Stomach (tissue), 9 donors: ENCODE measurements around the gene EDC3. TPM values are rescaled to one million over a fixed set of nuclear protein-coding genes. Genes with fewer than 3 reads are reported as not detected.

Source experiments
- DNase-seq, 2 donors: peaks; one replicate each; pipeline versions ENCODE4 v3.0.0 to v3.0.0-alpha.2; 2013 to 2019
- H3K27ac ChIP-seq, 5 donors: fragments of 200-600 bp in 4 of 5; sonication (generic) in 4 of 5; one replicate each; pipeline ENCODE4 v1.5.1; 2013 to 2019; ENCODE audit warnings: mild to moderate bottlenecking in 1 of 5, moderate library complexity in 1 of 5
- H3K27me3 ChIP-seq, 3 donors: fragments of 200-600 bp; sonication (generic); one replicate each; pipeline ENCODE4 v1.5.1; 2017 to 2019; ENCODE audit warnings: mixed run types in 1 of 3
- H3K36me3 ChIP-seq, 4 donors: fragments of 200-600 bp; sonication (generic); 1 replicate in 3 of 4; 2 replicates in 1 of 4; pipeline ENCODE4 v1.5.1; 2016 to 2019
- H3K4me1 ChIP-seq, 4 donors: fragments of 200-600 bp; sonication (generic); one replicate each; pipeline ENCODE4 v1.5.1; 2016 to 2019
- H3K4me3 ChIP-seq, 4 donors: fragments of 200-600 bp; sonication (generic) in 3 of 4; one replicate each; pipeline ENCODE4 v1.5.1; 2016 to 2019; ENCODE audit warnings: mild to moderate bottlenecking in 1 of 4
- H3K9me3 ChIP-seq, 4 donors: fragments of 200-600 bp; sonication (generic); one replicate each; pipeline ENCODE4 v1.5.1; 2016 to 2019
- CTCF ChIP-seq, 7 experiments: fragments of 450-650 bp in 4 of 7; fragments of 200-600 bp in 3 of 7; sonication (generic) in 3 of 7; IDR thresholded peaks; one replicate each; pipeline ENCODE4 v1.5.1; 2016 to 2019; ENCODE audit warnings: antibody characterized with exemption in 7 of 7, control low read depth in 2 of 7, mild to moderate bottlenecking in 1 of 7
- EP300 ChIP-seq: sonication (generic); formaldehyde crosslinking; IDR thresholded peaks from one replicate; pipeline ENCODE4 v1.6.1; 2017; ENCODE audit warnings: antibody characterized with exemption
- POLR2A ChIP-seq, 4 donors: fragments of 450-650 bp; IDR thresholded peaks; one replicate each; pipeline ENCODE4 v1.6.1; 2016; ENCODE audit warnings: antibody characterized with exemption in 4 of 4, control low read depth in 2 of 4, mild to moderate bottlenecking in 1 of 4, moderate library complexity in 1 of 4
- POLR2AphosphoS5 ChIP-seq, 3 donors: sonication (generic); formaldehyde crosslinking; IDR thresholded peaks; one replicate each; pipeline ENCODE4 v1.6.1; 2016; ENCODE audit warnings: antibody characterized with exemption in 3 of 3
- WGBS, 5 donors: extraction: QIAGEN DNeasy Blood & Tissue Kit in 3 of 5; methylation state at CpG; one replicate each; pipeline versions ENCODE4 v1.1.5 to v1.1.7; 2013 to 2018; 5-methylcytosine and 5-hydroxymethylcytosine counted together
- intact Hi-C: fragments of 100-400 bp; cut with DNase I; formaldehyde crosslinking; loops from one replicate; pipeline ENCODE4 v1.15.1; 2023; ENCODE audit warnings: low total_unique reads
- polyA plus RNA-seq, 3 donors: library from polyadenylated mRNA; stranded (reverse); fragments of 200-250 nt; gene quantifications; one replicate each; pipeline ENCODE4 v1.2.3, GENCODE V29; 2013
- total RNA-seq, 5 donors: library from RNA; depleted of rRNA; stranded (reverse); fragments of >200 nt; gene quantifications; one replicate each; pipeline versions ENCODE4 v1.1.0 to v1.2.3, GENCODE V29; 2014 to 2016
- donor health status: healthy with polysubstance abuse.
- donor health status: Bipolar disorder and iron deficiency.
- donor health status: healthy.

Gene EDC3
- total and polyA plus RNA-seq, 8 donors = 8.8 to 42.6 (median 14.6) TPM

GRCh38 chr15:74611834-74612233 is 84.0 kb downstream of the EDC3 start:
- intact Hi-C loops = no loop called here

GRCh38 chr15:74611341-74611740 is 84.5 kb downstream of the EDC3 start:
- H3K27me3 ChIP-seq = no peaks in the 10 kb centered on the region
- intact Hi-C loops = no loop called here

More at GRCh38 chr15:74611834-74612233, 84.0 kb downstream of the EDC3 start:
- Histone ChIP-seq H3K9me3 (no peaks in the 10 kb centered on the region), H3K27me3 (no peaks in the 10 kb centered on the region), H3K27ac (no peak overlapping the region), H3K36me3 (no peaks in the 10 kb centered on the region), H3K4me3 (no peak overlapping the region), H3K4me1 (peaks cover 3 to 20% (median 16%) of the 10 kb centered on the region in 4 donors)
- WGBS, 5 donors = 78 to 96% (median 81%) methylated on average over 6 of the region's 6 CpGs
- TF ChIP-seq EP300 (no peak), POLR2A (IDR thresholded peaks at IDR 0.05) (no peak), POLR2AphosphoS5 (IDR thresholded peaks at IDR 0.05) (no peak), CTCF (IDR thresholded peaks at IDR 0.05) (no peak)
- no peak for DNase-seq

GRCh38 chr15:74610302-74610951 is 85.4 kb downstream of the EDC3 start:
- Histone ChIP-seq H3K36me3 (no peaks in the 10 kb centered on the region), H3K4me3 (no peak overlapping the region), H3K27me3 (no peaks in the 10 kb centered on the region), H3K27ac (no peak overlapping the region), H3K9me3 (no peaks in the 10 kb centered on the region), H3K4me1 (peaks cover 0 to 14% (median 9%) of the 10 kb centered on the region in 4 donors)
- intact Hi-C loops = no loop called here
- TF ChIP-seq POLR2A (IDR thresholded peaks at IDR 0.05) (no peak), CTCF (IDR thresholded peaks at IDR 0.05) (no peak), POLR2AphosphoS5 (IDR thresholded peaks at IDR 0.05) (no peak)
- WGBS, 5 donors = 52 to 62% (median 57%) methylated on average over 4 to 7 of the region's 7 CpGs
- peak in 1 of 2 donors; percentile 61 for DNase-seq

More at GRCh38 chr15:74611341-74611740, 84.5 kb downstream of the EDC3 start:
- no peak overlapping the region for H3K4me3 ChIP-seq
- 74 to 89% (median 88%) methylated on average over 11 of the region's 11 CpGs for WGBS, 5 donors
- no peak for TF ChIP-seq POLR2A (IDR thresholded peaks at IDR 0.05)
- no peak for TF ChIP-seq CTCF (IDR thresholded peaks at IDR 0.05)
- TF ChIP-seq EP300 = no peak
- TF ChIP-seq POLR2AphosphoS5 (IDR thresholded peaks at IDR 0.05) = no peak
- no peaks in the 10 kb centered on the region for H3K36me3 ChIP-seq
- H3K4me1 ChIP-seq = peaks cover 0 to 15% (median 11%) of the 10 kb centered on the region in 4 donors
- no peak overlapping the region for H3K27ac ChIP-seq
- H3K9me3 ChIP-seq = no peaks in the 10 kb centered on the region
- DNase-seq = no peak

GRCh38 chr15:74609938-74610301 is 85.9 kb downstream of the EDC3 start:
- no peaks in the 10 kb centered on the region for H3K36me3 ChIP-seq
- no peak overlapping the region for H3K27ac ChIP-seq
- no peak overlapping the region for H3K4me3 ChIP-seq
- TF ChIP-seq POLR2AphosphoS5 (IDR thresholded peaks at IDR 0.05) (no peak), EP300 (no peak), POLR2A (IDR thresholded peaks at IDR 0.05) (no peak), CTCF (IDR thresholded peaks at IDR 0.05) (no peak)
- intact Hi-C loops = loop anchor here (10.0 kb wide), 1 partner anchor 65 kb away; the partner anchor contains the start of gene ARID3B
- no peaks in the 10 kb centered on the region for H3K27me3 ChIP-seq
- DNase-seq = no peak
- H3K4me1 ChIP-seq = peaks cover 0 to 12% (median 8%) of the 10 kb centered on the region in 4 donors
- 64 to 88% (median 85%) methylated on average over 3 of the region's 3 CpGs for WGBS, 5 donors
- no peaks in the 10 kb centered on the region for H3K9me3 ChIP-seq
